ENCODE results near the gene PXMP2.
"Not testable (repeated sequence)": the region's sequence is repeated elsewhere in the genome, so short reads cannot be mapped to it uniquely, and the experiment has no call there.

The PXMP2 gene

GRCh38 chr12:132724506-132725241, 37.3 kb downstream of the PXMP2 start:
- DNase-seq = no peak

- no peak for DNase-seq
Measured at GRCh38 chr12:132726386-132726785, 39.0 kb downstream of the PXMP2 start.

GRCh38 chr12:132727091-132727794, 39.9 kb downstream of the PXMP2 start:
- DNase-seq = no peak

GRCh38 chr12:132728502-132728901, 41.1 kb downstream of the PXMP2 start:
- no peak for DNase-seq

GRCh38 chr12:132729541-132730320, 42.3 kb downstream of the PXMP2 start:
- DNase-seq = no peak

- DNase-seq = no peak
Measured at GRCh38 chr12:132730353-132730752, 43.0 kb downstream of the PXMP2 start.

- DNase-seq = no peak
Measured at GRCh38 chr12:132731574-132731973, 44.2 kb downstream of the PXMP2 start.

GRCh38 chr12:132734206-132734605, 46.8 kb downstream of the PXMP2 start:
- DNase-seq = no peak

- DNase-seq = no peak
Measured at GRCh38 chr12:132735496-132735895, 48.1 kb downstream of the PXMP2 start.

- DNase-seq = no peak
Measured at GRCh38 chr12:132736378-132736777, 49.0 kb downstream of the PXMP2 start.

- DNase-seq = no peak
Measured at GRCh38 chr12:132736913-132737312, 49.5 kb downstream of the PXMP2 start.

GRCh38 chr12:132739600-132740312, 52.4 kb downstream of the PXMP2 start:
- DNase-seq = no peak

- DNase-seq = no peak
Measured at GRCh38 chr12:132740313-132740646, 52.9 kb downstream of the PXMP2 start.

- DNase-seq = no peak
Measured at GRCh38 chr12:132740652-132741051, 53.3 kb downstream of the PXMP2 start.

GRCh38 chr12:132741620-132742019, 54.2 kb downstream of the PXMP2 start:
- no peak for DNase-seq

- DNase-seq = no peak
Measured at GRCh38 chr12:132743831-132744230, 56.4 kb downstream of the PXMP2 start.

GRCh38 chr12:132746613-132747012, 59.2 kb downstream of the PXMP2 start:
- no peak for DNase-seq

- DNase-seq = no peak
Measured at GRCh38 chr12:132747395-132747794, 60.0 kb downstream of the PXMP2 start.

GRCh38 chr12:132747896-132748295, 60.5 kb downstream of the PXMP2 start:
- no peak for DNase-seq

GRCh38 chr12:132748319-132748718, 60.9 kb downstream of the PXMP2 start:
- no peak for DNase-seq

GRCh38 chr12:132753670-132754069, 66.3 kb downstream of the PXMP2 start:
- not testable (repeated sequence) for DNase-seq

- DNase-seq = no peak
Measured at GRCh38 chr12:132754160-132754932, 67.0 kb downstream of the PXMP2 start.
